ENCODE measurements around the gene BACH1.

Gene BACH1

DNA sequence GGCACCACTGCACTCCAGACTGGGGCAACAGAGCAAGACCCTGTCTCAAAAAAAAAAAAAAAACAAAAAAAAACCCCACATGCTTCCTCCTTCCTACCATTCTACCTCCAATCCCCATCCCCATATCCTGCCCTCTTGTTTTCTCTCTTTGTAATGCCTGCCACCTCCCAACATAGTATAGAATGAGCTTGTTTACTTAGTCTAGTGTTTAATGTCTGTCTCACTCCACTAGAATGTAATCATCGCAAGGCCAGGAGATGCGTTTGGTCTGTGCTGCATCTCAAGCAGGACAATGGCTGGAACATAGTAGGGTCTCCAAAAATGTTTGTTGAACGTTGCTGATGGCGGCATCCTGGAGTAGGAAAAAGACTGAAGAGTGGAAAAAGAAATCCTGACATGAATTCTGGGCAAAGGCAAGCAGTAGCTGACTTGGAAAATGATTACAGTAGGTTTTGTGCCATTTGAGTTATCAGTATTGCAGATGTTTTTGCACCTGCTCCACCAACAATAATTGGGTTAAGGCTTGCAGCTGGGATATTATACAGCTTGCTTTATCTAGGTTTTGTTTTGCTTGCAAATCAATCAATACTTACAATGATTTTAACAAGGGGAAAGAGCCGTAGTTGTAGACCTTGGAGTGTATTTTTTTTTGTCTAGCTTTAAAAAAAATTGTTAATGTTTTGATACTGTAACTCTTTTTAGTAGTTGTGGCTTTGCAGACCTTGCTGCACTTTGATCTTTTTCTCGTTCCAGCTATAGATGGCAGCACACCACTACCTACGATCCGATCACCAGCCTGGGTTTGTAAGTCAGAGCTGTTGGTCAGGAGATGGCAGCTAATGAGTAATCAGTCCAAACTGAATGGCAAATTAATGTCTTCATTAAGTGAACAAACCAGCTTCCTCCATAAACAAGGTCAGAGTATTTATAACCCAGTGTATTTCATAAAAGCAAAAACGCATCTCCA, 62.4 kb downstream of the BACH1 start:
- peak in 29 of 42 donors; percentile 12 to 73 (median 36) for DNase-seq
- intact Hi-C loops (cut with DNase I), result loop anchor here (10.0 kb wide), 1 partner anchor 196 kb away; no protein-coding TSS in a partner anchor

DNA sequence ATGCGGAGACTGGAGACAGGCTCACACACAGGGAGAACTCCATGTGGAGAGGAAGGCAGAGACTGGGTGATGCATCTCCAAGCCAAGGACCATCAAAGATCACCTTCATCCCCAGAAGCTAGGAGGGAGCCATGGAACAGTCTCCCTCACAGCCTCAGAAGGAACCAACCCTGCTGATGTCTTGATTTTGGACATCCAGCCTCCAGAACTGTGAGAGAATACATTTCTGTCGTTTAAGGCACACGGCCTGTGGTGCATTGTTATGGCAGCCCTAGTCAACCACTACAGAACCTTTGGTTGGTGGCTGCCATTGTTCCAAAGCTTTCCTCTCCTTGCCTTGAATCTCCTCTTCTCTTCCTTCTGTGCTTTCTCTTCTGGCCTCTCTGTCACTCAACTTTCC, 64.0 kb downstream of the BACH1 start:
- intact Hi-C loops (cut with DNase I), result loop anchor here (10.0 kb wide), 1 partner anchor 198 kb away; no protein-coding TSS in a partner anchor
- no peak for DNase-seq

GRCh38 chr21:29365661-29366265, 67.0 kb downstream of the BACH1 start:
- intact Hi-C loops (cut with DNase I), result loop anchor here (10.0 kb wide), 1 partner anchor 201 kb away; no protein-coding TSS in a partner anchor
- DNase-seq, result no peak

DNA sequence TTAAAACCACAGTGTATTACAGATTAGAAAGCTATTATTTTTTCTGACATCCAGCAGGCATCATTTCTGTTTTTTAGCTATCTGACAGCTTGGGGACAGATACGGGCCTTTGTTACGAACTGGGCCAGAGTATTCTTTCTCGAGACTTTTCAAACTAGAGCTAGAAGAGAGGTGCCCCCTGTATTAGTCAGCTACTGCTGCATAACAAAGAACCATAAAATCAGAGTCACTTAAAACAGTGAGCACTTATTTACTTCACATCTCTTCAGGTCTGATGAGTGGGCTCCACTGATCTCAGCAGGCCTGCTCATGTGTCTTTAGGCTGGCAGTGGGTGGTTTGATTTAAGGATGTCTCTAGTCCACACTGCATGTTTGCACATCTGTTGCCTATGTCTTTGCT, 67.8 kb downstream of the BACH1 start:
- DNase-seq, result no peak
- intact Hi-C loops (cut with DNase I), result loop anchor here (10.0 kb wide), 1 partner anchor 202 kb away; no protein-coding TSS in a partner anchor

- intact Hi-C loops (cut with DNase I), result loop anchor here (10.0 kb wide), 1 partner anchor 203 kb away; no protein-coding TSS in a partner anchor
- DNase-seq, result no peak
These were observed 68.6 kb downstream of the BACH1 start for GRCh38 chr21:29367335-29367734.

DNA sequence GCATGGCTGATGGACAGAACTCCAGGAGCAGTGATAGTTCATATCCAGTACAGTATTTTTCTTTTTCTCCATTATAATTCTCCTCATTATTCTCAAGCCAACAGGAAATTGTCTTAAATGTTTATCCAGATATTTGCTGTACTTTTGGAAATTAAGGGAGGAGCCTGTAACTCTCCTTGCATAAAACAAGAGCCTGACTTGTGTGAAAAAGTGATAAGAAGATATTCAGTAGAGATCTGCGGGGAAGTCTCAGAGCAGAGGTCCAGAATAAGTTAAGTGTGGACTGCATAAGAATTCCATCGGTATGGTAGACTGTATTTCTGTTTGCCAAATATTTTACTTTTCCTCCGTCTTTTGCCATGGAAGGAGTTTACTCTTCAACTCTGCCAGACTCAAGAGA, 70.2 kb downstream of the BACH1 start:
- intact Hi-C loops (cut with DNase I), result loop anchor here (10.0 kb wide), 1 partner anchor 204 kb away; no protein-coding TSS in a partner anchor
- no peak for DNase-seq

DNA sequence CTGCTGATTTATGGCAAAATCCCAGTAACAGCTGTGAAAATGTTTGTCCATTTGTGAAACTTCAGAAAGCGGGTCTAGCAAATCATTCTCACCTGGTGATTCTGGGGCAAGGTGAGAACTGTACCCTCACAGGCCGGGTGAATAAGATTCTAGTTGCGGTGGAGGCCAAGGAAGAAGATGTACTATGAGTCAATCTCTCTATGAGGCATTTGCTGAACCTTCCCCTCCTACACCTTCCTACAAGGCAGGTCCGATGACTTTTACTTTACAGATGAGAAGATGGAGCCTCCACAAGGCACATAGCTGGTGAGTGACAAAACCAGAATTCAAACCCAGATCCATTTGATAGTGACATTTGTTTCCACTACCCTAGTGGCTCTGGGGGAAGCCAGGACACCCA, 72.7 kb downstream of the BACH1 start:
- no peak for DNase-seq
- intact Hi-C loops (cut with DNase I), result loop anchor here (5.0 kb wide), 1 partner anchor 284 kb away; no protein-coding TSS in a partner anchor

DNA sequence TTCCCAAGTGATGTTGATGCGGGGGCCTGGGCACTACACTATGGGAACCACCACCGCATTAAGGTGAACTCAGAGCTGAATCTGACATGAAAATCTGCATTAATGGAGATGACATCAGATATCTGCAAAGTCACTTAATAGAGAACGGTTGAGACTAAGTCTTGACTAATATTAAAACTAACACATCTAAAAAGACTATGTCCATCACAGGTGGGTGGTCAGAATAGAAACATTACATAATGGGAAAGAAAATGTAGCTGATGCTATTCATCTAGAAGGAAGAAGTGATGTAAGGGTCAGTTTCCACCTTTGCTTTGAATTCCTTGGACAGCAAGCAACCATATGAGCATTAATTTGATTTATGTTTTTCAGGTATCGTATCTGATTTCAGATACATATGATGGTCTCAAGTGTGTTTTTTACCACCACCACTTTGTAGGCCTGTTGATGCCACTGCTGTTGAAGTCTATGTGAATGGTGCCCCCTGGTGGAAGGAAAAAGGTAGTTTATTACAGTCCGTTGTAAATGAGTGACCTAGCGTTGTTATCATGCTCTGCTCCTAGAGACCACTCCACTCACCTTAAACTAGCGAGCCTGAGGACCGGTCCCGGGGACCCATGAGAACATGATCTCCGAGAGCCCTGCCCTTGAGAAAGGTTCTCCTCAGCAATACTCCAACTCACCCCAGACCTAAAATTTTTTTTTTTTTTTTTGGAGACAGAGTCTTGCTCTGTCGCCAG, 73.5 kb downstream of the BACH1 start:
- intact Hi-C loops (cut with DNase I), result loop anchor here (5.0 kb wide), 1 partner anchor 285 kb away; no protein-coding TSS in a partner anchor
- DNase-seq, result peak in 31 of 42 donors; percentile 13 to 87 (median 56)

DNA sequence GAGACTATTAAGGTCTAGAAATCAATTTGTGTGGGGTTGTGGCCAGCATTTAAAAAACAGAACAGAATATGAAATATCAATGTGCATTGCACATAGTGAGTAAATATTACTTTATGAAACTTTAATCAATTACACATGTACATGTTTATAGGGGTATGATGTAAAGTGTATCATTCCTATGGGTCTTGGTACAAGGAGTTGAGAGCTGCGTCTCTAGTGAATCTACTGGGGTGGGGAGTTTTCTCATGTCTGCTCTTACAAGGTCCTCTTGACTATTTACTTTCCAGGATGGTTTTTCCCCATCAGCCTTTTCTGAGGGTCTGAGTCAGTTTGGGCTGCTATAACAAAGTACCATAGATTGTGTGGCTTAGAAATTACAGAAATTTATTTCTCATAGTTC, 75.8 kb downstream of the BACH1 start:
- intact Hi-C loops (cut with DNase I), result loop anchor here (5.0 kb wide), 1 partner anchor 287 kb away; no protein-coding TSS in a partner anchor
- DNase-seq, result no peak

DNA sequence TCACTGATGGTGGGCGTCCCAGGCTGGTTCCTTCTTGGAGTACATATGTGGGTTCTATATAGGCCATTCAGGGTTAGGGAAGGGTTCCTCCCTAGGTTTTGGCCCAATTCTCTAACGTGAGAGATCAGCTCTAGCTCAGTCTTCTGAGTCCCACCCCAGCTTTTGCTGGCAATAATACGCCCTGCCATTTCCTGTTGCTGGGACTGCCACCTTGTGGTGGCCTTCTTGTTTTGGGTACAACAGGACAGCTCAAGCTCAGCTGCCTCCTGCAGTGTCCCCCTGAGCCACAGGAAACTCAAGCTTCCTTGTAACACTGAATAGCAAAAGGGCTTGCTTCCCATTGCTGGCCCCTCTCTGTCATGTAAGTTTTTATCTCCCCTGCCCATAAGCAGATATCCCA, 77.8 kb downstream of the BACH1 start:
- DNase-seq, result peak in 25 of 42 donors; percentile 6 to 56 (median 19)
- intact Hi-C loops (cut with DNase I), result no loop called here

DNA sequence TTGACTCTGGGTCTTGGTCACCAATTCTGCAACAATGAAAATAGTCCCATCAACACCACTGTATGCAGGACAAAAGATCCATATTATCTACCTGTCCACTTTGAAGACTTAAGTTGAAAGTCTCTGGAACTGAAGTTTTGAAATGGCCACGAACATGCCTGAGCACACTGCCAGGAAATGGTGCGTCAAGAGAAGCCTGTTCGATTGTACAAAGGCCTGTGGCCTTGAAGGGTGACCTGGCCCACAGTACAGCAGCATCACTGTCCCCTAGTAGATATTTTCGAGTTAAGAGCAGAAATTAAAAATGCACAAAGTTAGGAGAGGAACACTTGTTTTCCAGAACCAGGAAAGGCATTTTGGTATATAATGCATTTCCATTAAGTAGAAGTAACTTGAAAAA, 78.5 kb downstream of the BACH1 start:
- no peak for DNase-seq
- intact Hi-C loops (cut with DNase I), result no loop called here

GRCh38 chr21:29378832-29379231, 80.1 kb downstream of the BACH1 start:
- DNase-seq, result no peak
- intact Hi-C loops (cut with DNase I), result no loop called here

GRCh38 chr21:29379517-29380054, 80.9 kb downstream of the BACH1 start:
- no peak for DNase-seq
- intact Hi-C loops (cut with DNase I), result no loop called here

DNA sequence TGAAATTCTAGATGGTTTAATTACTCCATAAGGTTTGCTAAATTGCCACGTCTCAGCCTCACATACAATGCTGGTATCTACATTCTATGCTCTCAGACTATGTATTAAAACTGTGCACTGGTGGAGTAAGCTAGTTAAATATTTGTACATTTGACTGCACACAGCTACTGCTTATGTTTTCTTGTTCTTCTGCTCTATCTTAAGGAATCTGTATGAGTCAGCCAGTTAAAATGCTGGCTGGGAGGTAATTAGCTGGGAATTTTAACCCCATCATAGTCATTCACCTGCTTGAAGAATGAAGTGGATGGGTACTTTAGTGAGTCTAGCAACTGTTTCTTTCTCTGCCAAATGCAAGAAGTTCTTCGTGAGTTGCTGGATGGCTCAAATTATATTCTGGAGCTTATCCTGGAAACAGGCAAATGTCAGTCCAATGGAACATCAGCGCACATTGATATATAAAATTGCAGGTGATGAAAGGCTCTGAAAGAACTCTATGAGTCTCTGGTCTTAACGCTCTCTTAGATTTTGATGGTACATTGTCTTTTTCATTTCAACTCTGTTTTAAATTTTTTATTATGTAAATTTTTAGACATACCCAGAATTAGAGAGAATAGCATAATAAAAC, 83.4 kb downstream of the BACH1 start:
- intact Hi-C loops (cut with DNase I), result no loop called here

DNA sequence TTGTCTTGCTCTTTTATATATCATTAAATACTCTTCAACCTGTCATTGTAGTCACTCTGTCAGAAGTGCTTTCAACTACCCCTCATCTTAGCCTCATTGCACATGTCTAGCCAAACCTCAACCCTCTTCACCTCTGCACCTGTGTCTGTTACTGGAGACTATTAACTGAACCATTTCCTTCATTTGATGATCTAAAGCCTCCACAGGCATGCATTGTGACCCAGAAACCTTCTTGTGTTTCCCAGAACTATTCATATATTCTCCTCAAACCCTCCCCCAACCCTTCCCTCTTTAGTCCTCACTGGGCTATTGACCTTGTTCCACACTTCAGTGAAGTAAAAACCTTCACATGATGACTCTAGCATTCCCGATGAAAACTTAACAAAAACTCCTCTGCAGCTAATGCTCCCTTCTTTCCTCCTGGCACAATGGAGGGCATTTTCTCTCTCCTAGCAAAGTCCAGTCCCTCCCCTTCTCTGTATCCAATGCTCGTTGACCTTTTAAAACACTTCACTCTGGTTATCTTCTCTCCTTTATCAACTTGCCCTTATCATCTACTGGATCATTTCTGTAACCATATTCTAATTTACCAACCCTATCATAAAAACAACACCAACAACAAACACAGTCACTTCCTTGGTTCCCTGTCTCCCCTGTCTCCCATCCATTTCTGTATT, 86.1 kb downstream of the BACH1 start:
- intact Hi-C loops (cut with DNase I), result no loop called here
- no peak for DNase-seq

More for the DNA sequence above, 83.4 kb downstream of the BACH1 start:
- DNase-seq, result no peak

DNA sequence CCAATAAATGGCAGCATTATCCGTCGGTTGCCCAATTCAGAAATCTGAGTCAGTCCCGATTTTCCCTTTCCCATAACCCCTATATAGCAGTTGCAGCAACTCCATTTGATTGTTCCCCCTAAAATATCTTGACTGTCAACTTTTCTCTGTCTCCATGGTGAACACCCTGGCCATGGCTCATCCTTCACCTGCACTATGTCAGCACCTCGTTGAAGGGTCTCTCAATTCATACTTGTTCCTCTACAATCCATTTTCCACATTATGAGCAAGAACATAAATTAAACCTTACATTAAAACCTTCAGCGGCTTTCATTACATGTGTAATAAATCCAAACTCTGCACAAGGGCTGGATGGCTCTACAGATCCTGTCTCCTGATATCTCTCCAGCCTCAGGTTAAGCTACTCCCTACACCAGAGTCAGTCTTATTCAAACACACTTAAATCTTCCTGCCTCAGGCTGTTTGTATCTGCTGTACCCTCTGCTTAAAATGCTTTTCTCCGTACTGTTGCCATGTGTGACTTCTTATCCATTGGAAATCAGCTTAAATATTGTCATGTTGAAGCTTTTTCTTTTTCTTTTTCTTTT, 87.3 kb downstream of the BACH1 start:
- intact Hi-C loops (cut with DNase I), result no loop called here
- DNase-seq, result no peak

- no peak for DNase-seq
- intact Hi-C loops (cut with DNase I), result no loop called here
These were observed 88.1 kb downstream of the BACH1 start for GRCh38 chr21:29386803-29387202.

GRCh38 chr21:29387598-29387997, 88.9 kb downstream of the BACH1 start:
- intact Hi-C loops (cut with DNase I), result no loop called here
- no peak for DNase-seq
